Measurements from ENCODE around the gene NPHP1. TPM values are rescaled to one million over a fixed set of nuclear protein-coding genes. Genes with fewer than 3 reads are reported as not detected.
"Not testable (repeated sequence)": the region's sequence is repeated elsewhere in the genome, so short reads cannot be mapped to it uniquely, and the experiment has no call there.

NPHP1 gene
- total RNA-seq, 1 experiment from 2014 or later = 2.5 TPM

- no peak for TF ChIP-seq STAT6 (CRISPR knock-in tag; conservative IDR thresholded peaks at IDR 0.05; ENCODE audit: low read depth)
- TF ChIP-seq ZNF416 (CRISPR knock-in tag; IDR thresholded peaks at IDR 0.05) = no peak
- no peak for TF ChIP-seq ELF4 (CRISPR knock-in tag; IDR thresholded peaks at IDR 0.05; ENCODE audit: low read depth)
- no peak for TF ChIP-seq TEAD4 (CRISPR knock-in tag; IDR thresholded peaks at IDR 0.05)
- no peak for TF ChIP-seq RELA (CRISPR knock-in tag; IDR thresholded peaks at IDR 0.05; ENCODE audit: borderline replicate concordance)
These were observed at the start of gene NPHP1 (continued) for GRCh38 chr2:110204408-110205385.

- H3K27me3 Mint-ChIP-seq (ENCODE audit: low read depth); H3K4me1 Mint-ChIP-seq; ATAC-seq; DNase-seq (ENCODE audit: low spot score); H3K27ac Mint-ChIP-seq; H3K36me3 Mint-ChIP-seq; POLR2A ChIA-PET; H3K4me3 Mint-ChIP-seq; CTCF ChIA-PET; H3K9me3 Mint-ChIP-seq: not testable (repeated sequence)
These were observed 43.4 kb upstream of the NPHP1 start for GRCh38 chr2:110248081-110248795.

- ATAC-seq = peak; percentile 87
- POLR2A ChIA-PET; H3K27me3 Mint-ChIP-seq (ENCODE audit: low read depth); H3K4me3 Mint-ChIP-seq; H3K4me1 Mint-ChIP-seq; DNase-seq (ENCODE audit: low spot score); H3K9me3 Mint-ChIP-seq; CTCF ChIA-PET; H3K27ac Mint-ChIP-seq; H3K36me3 Mint-ChIP-seq: not testable (repeated sequence)
These were observed 40.9 kb upstream of the NPHP1 start for GRCh38 chr2:110245488-110246435.

- H3K4me1 Mint-ChIP-seq; DNase-seq (ENCODE audit: low spot score); H3K9me3 Mint-ChIP-seq; CTCF ChIA-PET; POLR2A ChIA-PET; H3K27ac Mint-ChIP-seq; H3K27me3 Mint-ChIP-seq (ENCODE audit: low read depth); H3K4me3 Mint-ChIP-seq; ATAC-seq; H3K36me3 Mint-ChIP-seq: not testable (repeated sequence)
These were observed 38.5 kb upstream of the NPHP1 start for GRCh38 chr2:110243283-110243682.

- POLR2A ChIA-PET = not testable (repeated sequence)
- peak; percentile 46; the same call in 1 of the 2 replicates for ATAC-seq
These were observed 29.7 kb upstream of the NPHP1 start for GRCh38 chr2:110234514-110234913.

GRCh38 chr2:110229886-110230285, 25.1 kb upstream of the NPHP1 start:
- H3K4me1 Mint-ChIP-seq; POLR2A ChIA-PET; H3K9me3 Mint-ChIP-seq; H3K36me3 Mint-ChIP-seq; H3K4me3 Mint-ChIP-seq; CTCF ChIA-PET; H3K27ac Mint-ChIP-seq; DNase-seq (ENCODE audit: low spot score): not testable (repeated sequence)
- peak; percentile 60; the same call in 1 of the 2 replicates for ATAC-seq
- peaks cover 10% of the 10 kb centered on the region for H3K27me3 Mint-ChIP-seq (ENCODE audit: low read depth)

More at GRCh38 chr2:110234514-110234913, 29.7 kb upstream of the NPHP1 start:
- H3K4me1 Mint-ChIP-seq; CTCF ChIA-PET; H3K27ac Mint-ChIP-seq; H3K4me3 Mint-ChIP-seq; H3K36me3 Mint-ChIP-seq; H3K27me3 Mint-ChIP-seq (ENCODE audit: low read depth); H3K9me3 Mint-ChIP-seq: not testable (repeated sequence)
- DNase-seq (ENCODE audit: low spot score) = peak; percentile 14

- POLR2A ChIA-PET; CTCF ChIA-PET; ATAC-seq; H3K27ac Mint-ChIP-seq; H3K4me3 Mint-ChIP-seq; DNase-seq (ENCODE audit: low spot score): not testable (repeated sequence)
- Mint-ChIP-seq H3K9me3 (peaks cover 30% of the 10 kb centered on the region), H3K36me3 (peaks cover 21% of the 10 kb centered on the region), H3K4me1 (peaks cover 12% of the 10 kb centered on the region), H3K27me3 (ENCODE audit: low read depth) (peaks cover 22% of the 10 kb centered on the region)
These were observed 17.8 kb upstream of the NPHP1 start for GRCh38 chr2:110222626-110223025.
